ENCODE data around the gene TSPAN9.

- TF ChIP-seq CTCF (IDR thresholded peaks at IDR 0.05) (no peak), POLR2A (IDR thresholded peaks at IDR 0.05) (no peak)
Measured at GRCh38 chr12:3217683-3218079, 140.5 kb downstream of the TSPAN9 start.

All from lower leg skin (tissue), 3 donors.